ENCODE results near the gene HIF1AN.

- TF ChIP-seq TAF1 (IDR thresholded peaks at IDR 0.05; ENCODE audit: borderline replicate concordance, low read depth, low read length) (no peak), POLR2AphosphoS5 (IDR thresholded peaks at IDR 0.05; ENCODE audit: low read depth, low read length) (no peak), POLR2A (IDR thresholded peaks at IDR 0.05; ENCODE audit: low read depth, low read length) (no peak)
Measured at GRCh38 chr10:100528123-100528886, 7.4 kb upstream of the HIF1AN start.
